ENCODE data around the gene STIM1. TPM values are rescaled to one million over a fixed set of nuclear protein-coding genes. Genes with fewer than 3 reads are reported as not detected.
A peak's percentile ranks its signal among the peaks of the same experiment; 100 is the strongest.

STIM1 gene
- total and polyA plus RNA-seq, 10 of the 15 experiments (the other 5 are each of a cell fraction or from before 2014, with no cell fraction given): 8.6 to 57.7 (median 29.3) TPM

DNA sequence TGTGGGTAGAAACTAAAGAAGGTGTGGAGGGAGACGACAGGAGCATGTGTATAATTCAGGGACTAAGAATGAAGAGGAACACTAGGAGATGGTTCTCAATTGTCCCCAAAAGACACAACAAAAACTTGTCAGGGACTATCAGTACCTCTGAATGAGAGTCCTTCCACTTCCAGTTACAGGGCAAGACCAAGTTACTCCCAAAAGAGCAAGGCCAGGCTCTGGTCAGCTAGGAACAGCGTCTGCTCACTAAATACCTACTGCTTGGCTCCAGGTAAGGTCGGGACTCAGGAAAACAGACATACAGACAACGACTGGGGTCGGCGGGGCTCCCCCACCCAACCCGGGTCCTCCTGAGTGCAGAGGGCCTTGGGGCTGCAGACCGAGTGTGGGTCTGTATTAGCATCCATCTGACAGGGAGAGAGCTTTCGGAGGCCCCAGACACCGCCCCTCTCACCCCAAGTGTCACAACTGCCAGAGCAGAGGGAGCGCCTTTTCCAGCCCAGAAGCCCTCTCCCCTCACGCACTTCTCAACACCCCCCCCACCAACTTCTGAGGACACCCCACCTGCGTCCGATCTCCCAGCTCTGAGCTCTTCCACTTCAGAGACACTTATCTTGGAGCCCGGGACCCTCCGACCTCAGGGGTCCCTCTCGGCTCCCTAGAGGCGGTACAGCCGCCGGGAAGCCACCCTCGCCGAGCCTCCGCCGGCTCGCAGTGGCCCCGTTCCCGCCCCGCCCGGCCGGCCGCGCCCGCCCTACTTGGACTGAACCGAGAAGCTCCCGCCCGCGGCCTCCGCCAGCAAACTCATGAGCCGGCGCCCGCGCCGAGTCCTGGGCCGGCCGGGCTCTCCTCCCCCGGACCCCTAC lies 15.2 kb upstream of the STIM1 start (continued):
- TF ChIP-seq DPF2 (IDR thresholded peaks at IDR 0.05): peak; percentile 54; the same call in 1 of the 2 replicates
- no peak for TF ChIP-seq USF2 (IDR thresholded peaks at IDR 0.05; ENCODE audit: borderline replicate concordance, low read depth, low read length)
- TF ChIP-seq KDM1A (IDR thresholded peaks at IDR 0.05; ENCODE audit: borderline replicate concordance): no peak
- TF ChIP-seq GATAD2B (conservative IDR thresholded peaks at IDR 0.05; ENCODE audit: low read depth): 0 out of 2 replicates have a peak, but pooled peaks have one; percentile 37
- peak; percentile 59; the same call in 1 of the 2 replicates for TF ChIP-seq NKRF (conservative IDR thresholded peaks at IDR 0.05)

GRCh38 chr11:3840870-3841425 lies 14.5 kb upstream of the STIM1 start, which contains the start of gene RHOG:
TSS of gene RHOG (minus strand) at chr11:3840959. CDS start at chr11:3828138, 12,821 bp downstream.
- SMC1A ChIA-PET (ENCODE audit: uncharacterized antibody, unreplicated experiment): interaction anchor here (0.6 to 21.1 kb wide), 19 partner anchors 11 to 232 kb away, joined by 3 to 805 read pairs (median 5); partner anchors contain the start of genes PGAP2 and STIM1
- Histone ChIP-seq H3K9ac (ENCODE audit: control insufficient read depth, insufficient read depth, low read length) (peak within 1 kb of the TSS; percentile 89), H3K4me2 (ENCODE audit: control insufficient read depth, insufficient read depth) (peak within 1 kb of the TSS; percentile 43), H3K27ac (ENCODE audit: control insufficient read depth, insufficient read depth) (peak within 1 kb of the TSS; percentile 82), H3K9me3 (replicated peaks; ENCODE audit: control insufficient read depth, insufficient read depth, low read length) (no peaks in the 10 kb centered on the region), H3K36me3 (ENCODE audit: control insufficient read depth in 2 of 2, insufficient read depth in 2 of 2, low read length in 1 of 2) (0 out of 4 replicates have a peak, but pooled peaks cover 0 to 2% of the 10 kb centered on the region in 2 experiments), H2AFZ (ENCODE audit: control insufficient read depth, low read depth, low read length) (peak within 1 kb of the TSS; percentile 76), H3K79me2 (ENCODE audit: control insufficient read depth, insufficient read depth, low read length) (peaks cover 48% of the 10 kb centered on the region), H3K4me3 (peak within 1 kb of the TSS; percentile 98), H3K4me1 (ENCODE audit: control insufficient read depth, insufficient read depth, low read length) (peaks cover 19% of the 10 kb centered on the region), H4K20me1 (ENCODE audit: control insufficient read depth, insufficient read depth) (no peaks in the 10 kb centered on the region), H3K27me3 (replicated peaks in 1 of 2; ENCODE audit: control insufficient read depth in 2 of 2, insufficient read depth in 2 of 2, low read length in 1 of 2) (no peaks in the 10 kb centered on the region)
- no peak for DNase-seq (ENCODE audit: low read depth, low spot score)
- RAD21 ChIA-PET (ENCODE audit: unreplicated experiment): interaction anchor here (0.7 to 12.7 kb wide), 30 partner anchors 10 to 318 kb away, joined by 3 to 304 read pairs (median 6); partner anchors contain the start of genes NUP98, PGAP2 and STIM1
- ATAC-seq: peak; percentile 75
- 0% methylated on average over 15 of the region's 42 CpGs for WGBS (ENCODE audit: insufficient coverage, insufficient replicate concordance, low lambda C conversion rate, missing lambda C conversion rate)
- BruUV-seq (replicated peaks): no TSS peak
- CTCF ChIA-PET: interaction anchor here (0.6 to 39.6 kb wide), 16 partner anchors 8 to 228 kb away, joined by 3 to 1047 read pairs (median 8); partner anchors contain the start of genes NUP98, PGAP2 and STIM1
- no peak for FAIRE-seq
- intact Hi-C loops (cut with micrococcal nuclease; ENCODE audit: unreplicated experiment) (loop anchor here (1.0 to 2.0 kb wide), 3 partner anchors 17 to 44 kb away; partner anchors contain the start of gene NUP98), in situ Hi-C loops (cut with MboI) (loop anchor here (25.0 kb wide), 1 partner anchor 546 kb away; the partner anchor contains the start of gene TRIM21)
- POLR2A ChIA-PET: interaction anchor here (0.6 to 12.0 kb wide), 18 partner anchors 9 to 364 kb away, joined by 3 to 242 read pairs (median 6); partner anchors contain the start of genes NUP98, PGAP2 and STIM1
- TF ChIP-seq ESRRA (IDR thresholded peaks at IDR 0.05; ENCODE audit: low read length) (peak; percentile 68; the same call in 1 of the 2 replicates), ATF3 (IDR thresholded peaks at IDR 0.05; ENCODE audit: borderline replicate concordance, extremely low read depth, low read depth, low read length) (no peak), MEF2A (IDR thresholded peaks at IDR 0.05; ENCODE audit: insufficient read depth, low read depth, low read length) (0 out of 2 replicates have a peak, but pooled peaks have one; percentile 29), E4F1 (IDR thresholded peaks at IDR 0.05; ENCODE audit: borderline replicate concordance, partially characterized antibody) (no peak), PAX5 (IDR thresholded peaks at IDR 0.05; ENCODE audit: borderline replicate concordance, low read depth, low read length) (peak; percentile 68)

Measured in GM12878 (cell line).